HG03469 (cell line): ENCODE measurements around the gene SREBF1.

Source experiments
- ATAC-seq: cut with Tn5 transposase; IDR thresholded peaks from one replicate; pipeline ENCODE4 v1.9.1; 2021; ENCODE audit warnings: mild to moderate bottlenecking, moderate library complexity, moderate number of reproducible peaks; ENCODE audit not compliant: unreplicated experiment

SREBF1 gene

GRCh38 chr17:17836818-17837379 lies at the start of gene SREBF1:
Gene SREBF1 (minus strand): TSS chr17:17836986. CDS start chr17:17836817, 169 bp downstream.
- ATAC-seq = peak; percentile 8

- no peak for ATAC-seq
These were observed 49.4 kb upstream of the SREBF1 start for GRCh38 chr17:17886226-17886625.

GRCh38 chr17:17884391-17885357 lies 47.9 kb upstream of the SREBF1 start:
- no peak for ATAC-seq

- no peak for ATAC-seq
These were observed 47.0 kb upstream of the SREBF1 start for GRCh38 chr17:17883801-17884200.

- ATAC-seq = no peak
These were observed 45.3 kb upstream of the SREBF1 start for GRCh38 chr17:17882082-17882581.

- no peak for ATAC-seq
These were observed 43.9 kb upstream of the SREBF1 start for GRCh38 chr17:17880577-17881196.

- ATAC-seq = no peak
These were observed 41.0 kb upstream of the SREBF1 start for GRCh38 chr17:17877529-17878358.

- no peak for ATAC-seq
These were observed 40.3 kb upstream of the SREBF1 start for GRCh38 chr17:17876959-17877528.

- ATAC-seq = no peak
These were observed 37.7 kb upstream of the SREBF1 start for GRCh38 chr17:17874478-17874877.

GRCh38 chr17:17873450-17873991 lies 36.7 kb upstream of the SREBF1 start:
- no peak for ATAC-seq

GRCh38 chr17:17872547-17873345 lies 36.0 kb upstream of the SREBF1 start:
- no peak for ATAC-seq

- no peak for ATAC-seq
These were observed 35.1 kb upstream of the SREBF1 start for GRCh38 chr17:17871913-17872312.

- ATAC-seq = no peak
These were observed 33.5 kb upstream of the SREBF1 start for GRCh38 chr17:17870247-17870646.

- no peak for ATAC-seq
These were observed 32.1 kb upstream of the SREBF1 start for GRCh38 chr17:17868641-17869522.

- no peak for ATAC-seq
These were observed 30.1 kb upstream of the SREBF1 start for GRCh38 chr17:17866897-17867296.

GRCh38 chr17:17866425-17866824 lies 29.6 kb upstream of the SREBF1 start:
- ATAC-seq = no peak

- ATAC-seq = no peak
These were observed 28.2 kb upstream of the SREBF1 start for GRCh38 chr17:17865035-17865434.

GRCh38 chr17:17860766-17861107 lies 24.0 kb upstream of the SREBF1 start:
- no peak for ATAC-seq
